Adipocyte (in vitro differentiated cells): ENCODE measurements around the gene FAM98A.

ENCODE experiments used
- DNase-seq: peaks from one replicate; pipeline ENCODE4 v3.0.0-alpha.2; 2015; ENCODE audit warnings: low read depth
- H3K27me3 ChIP-seq: replicated peaks from 2 replicates; pipeline ENCODE4 v1.7.0; 2013; ENCODE audit warnings: mild to moderate bottlenecking, low read length, moderate library complexity; ENCODE audit not compliant: control insufficient read depth, insufficient read depth
- H3K36me3 ChIP-seq: 2 replicates; pipeline ENCODE4 v1.7.0; 2013; ENCODE audit warnings: low read length, mild to moderate bottlenecking, moderate library complexity; ENCODE audit not compliant: control insufficient read depth, insufficient read depth, severe bottlenecking
- H3K4me1 ChIP-seq: 2 replicates; pipeline ENCODE4 v1.7.0; 2013; ENCODE audit warnings: mild to moderate bottlenecking, low read length, moderate library complexity; ENCODE audit not compliant: control insufficient read depth, insufficient read depth
- H3K4me3 ChIP-seq: 2 replicates; pipeline ENCODE4 v1.7.0; 2013; ENCODE audit warnings: mild to moderate bottlenecking, low read length, moderate library complexity
- H3K9ac ChIP-seq: 2 replicates; pipeline ENCODE4 v1.7.0; 2013; ENCODE audit warnings: mild to moderate bottlenecking, low read length, moderate library complexity
- H3K9me3 ChIP-seq: 2 replicates; pipeline ENCODE4 v1.7.0; 2013; ENCODE audit warnings: mild to moderate bottlenecking, low read length, moderate library complexity; ENCODE audit not compliant: control insufficient read depth

FAM98A gene

GRCh38 chr2:33595385-33595784 is 3.7 kb downstream of the FAM98A start:
- Histone ChIP-seq H3K36me3 (peaks cover 48% of the 10 kb centered on the region), H3K9me3 (no peaks in the 10 kb centered on the region), H3K4me3 (peak overlapping the region; percentile 8), H3K27me3 (no peaks in the 10 kb centered on the region), H3K4me1 (peaks cover 25% of the 10 kb centered on the region), H3K9ac (no peak overlapping the region)
- DNase-seq, result no peak

GRCh38 chr2:33589444-33589843 is 9.7 kb downstream of the FAM98A start:
- peaks cover 21% of the 10 kb centered on the region for H3K4me1 ChIP-seq
- H3K36me3 ChIP-seq, result peaks cover 83% of the 10 kb centered on the region
- H3K27me3 ChIP-seq, result no peaks in the 10 kb centered on the region
- H3K9me3 ChIP-seq, result no peaks in the 10 kb centered on the region
- no peak overlapping the region for H3K4me3 ChIP-seq
- no peak overlapping the region for H3K9ac ChIP-seq
- peak; percentile 72 for DNase-seq

GRCh38 chr2:33588232-33588631 is 10.9 kb downstream of the FAM98A start:
- Histone ChIP-seq H3K36me3 (peaks cover 83% of the 10 kb centered on the region), H3K9ac (no peak overlapping the region), H3K27me3 (no peaks in the 10 kb centered on the region), H3K4me3 (no peak overlapping the region), H3K4me1 (peaks cover 21% of the 10 kb centered on the region), H3K9me3 (no peaks in the 10 kb centered on the region)
- peak; percentile 70 for DNase-seq

- Histone ChIP-seq H3K27me3 (no peaks in the 10 kb centered on the region), H3K4me3 (no peak overlapping the region), H3K36me3 (peaks cover 69% of the 10 kb centered on the region), H3K4me1 (peaks cover 21% of the 10 kb centered on the region), H3K9me3 (no peaks in the 10 kb centered on the region), H3K9ac (no peak overlapping the region)
- DNase-seq, result no peak
Measured at GRCh38 chr2:33586766-33587165, 12.3 kb downstream of the FAM98A start.

- Histone ChIP-seq H3K4me1 (peaks cover 5% of the 10 kb centered on the region), H3K36me3 (peaks cover 47% of the 10 kb centered on the region), H3K9ac (no peak overlapping the region), H3K4me3 (no peak overlapping the region), H3K9me3 (no peaks in the 10 kb centered on the region), H3K27me3 (no peaks in the 10 kb centered on the region)
- DNase-seq, result peak; percentile 82
Measured at GRCh38 chr2:33583194-33583938, 15.7 kb downstream of the FAM98A start.

GRCh38 chr2:33581872-33582271 is 17.2 kb downstream of the FAM98A start:
- Histone ChIP-seq H3K9me3 (no peaks in the 10 kb centered on the region), H3K27me3 (no peaks in the 10 kb centered on the region), H3K9ac (no peak overlapping the region), H3K36me3 (peaks cover 36% of the 10 kb centered on the region), H3K4me1 (peaks cover 7% of the 10 kb centered on the region), H3K4me3 (no peak overlapping the region)
- no peak for DNase-seq

GRCh38 chr2:33579227-33579626 is 19.9 kb downstream of the FAM98A start:
- Histone ChIP-seq H3K36me3 (peaks cover 9% of the 10 kb centered on the region), H3K4me1 (peaks cover 7% of the 10 kb centered on the region), H3K9me3 (no peaks in the 10 kb centered on the region), H3K9ac (no peak overlapping the region), H3K4me3 (no peak overlapping the region), H3K27me3 (no peaks in the 10 kb centered on the region)
- DNase-seq, result no peak

GRCh38 chr2:33577668-33578067 is 21.4 kb downstream of the FAM98A start:
- peak; percentile 38 for DNase-seq
- Histone ChIP-seq H3K27me3 (no peaks in the 10 kb centered on the region), H3K36me3 (no peaks in the 10 kb centered on the region), H3K4me1 (peaks cover 7% of the 10 kb centered on the region), H3K4me3 (no peak overlapping the region), H3K9me3 (no peaks in the 10 kb centered on the region), H3K9ac (no peak overlapping the region)

GRCh38 chr2:33577084-33577483 is 22.0 kb downstream of the FAM98A start:
- DNase-seq, result no peak
- Histone ChIP-seq H3K36me3 (no peaks in the 10 kb centered on the region), H3K9me3 (no peaks in the 10 kb centered on the region), H3K9ac (no peak overlapping the region), H3K27me3 (no peaks in the 10 kb centered on the region), H3K4me1 (peaks cover 7% of the 10 kb centered on the region), H3K4me3 (no peak overlapping the region)

- peaks cover 7% of the 10 kb centered on the region for H3K4me1 ChIP-seq
- no peaks in the 10 kb centered on the region for H3K36me3 ChIP-seq
- H3K9ac ChIP-seq, result no peak overlapping the region
- H3K9me3 ChIP-seq, result no peaks in the 10 kb centered on the region
- no peak for DNase-seq
- no peak overlapping the region for H3K4me3 ChIP-seq
- no peaks in the 10 kb centered on the region for H3K27me3 ChIP-seq
Measured at GRCh38 chr2:33573657-33574056, 25.4 kb downstream of the FAM98A start.

GRCh38 chr2:33570681-33571080 is 28.4 kb downstream of the FAM98A start:
- no peak for DNase-seq
- Histone ChIP-seq H3K4me3 (no peak overlapping the region), H3K9ac (no peak overlapping the region), H3K36me3 (no peaks in the 10 kb centered on the region), H3K9me3 (no peaks in the 10 kb centered on the region), H3K27me3 (no peaks in the 10 kb centered on the region), H3K4me1 (no peaks in the 10 kb centered on the region)

- Histone ChIP-seq H3K36me3 (peaks cover 4% of the 10 kb centered on the region), H3K4me1 (peaks cover 12% of the 10 kb centered on the region), H3K4me3 (no peak overlapping the region), H3K9ac (no peak overlapping the region), H3K27me3 (no peaks in the 10 kb centered on the region), H3K9me3 (no peaks in the 10 kb centered on the region)
- no peak for DNase-seq
Measured at GRCh38 chr2:33561872-33562271, 37.2 kb downstream of the FAM98A start.
